ENCODE measurements around the gene AOPEP.

DNA sequence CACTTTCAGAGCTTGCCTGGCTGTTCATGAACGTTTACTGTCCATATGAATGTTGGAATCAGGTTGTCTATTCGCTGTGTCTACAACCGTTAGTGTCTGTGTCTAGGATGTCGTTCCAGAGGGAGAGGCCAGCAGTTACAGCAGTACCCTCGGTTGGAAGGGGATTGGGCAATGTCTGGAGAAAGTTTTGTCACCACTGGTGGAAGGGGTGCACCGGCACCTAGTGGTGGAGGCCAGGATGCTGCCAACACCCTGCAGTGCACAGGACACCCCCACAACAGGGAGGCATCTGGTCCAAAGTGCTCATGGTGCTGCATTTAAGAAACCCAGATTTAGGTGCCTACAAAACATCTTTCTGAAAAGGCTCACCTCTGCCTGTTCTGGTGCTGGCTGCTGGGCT is 370.3 kb downstream of the AOPEP start:
- TF ChIP-seq EZH2 (optimal IDR thresholded peaks at IDR 0.05; ENCODE audit: low read depth, low read length) = no peak
- TF ChIP-seq, protein P1, sequence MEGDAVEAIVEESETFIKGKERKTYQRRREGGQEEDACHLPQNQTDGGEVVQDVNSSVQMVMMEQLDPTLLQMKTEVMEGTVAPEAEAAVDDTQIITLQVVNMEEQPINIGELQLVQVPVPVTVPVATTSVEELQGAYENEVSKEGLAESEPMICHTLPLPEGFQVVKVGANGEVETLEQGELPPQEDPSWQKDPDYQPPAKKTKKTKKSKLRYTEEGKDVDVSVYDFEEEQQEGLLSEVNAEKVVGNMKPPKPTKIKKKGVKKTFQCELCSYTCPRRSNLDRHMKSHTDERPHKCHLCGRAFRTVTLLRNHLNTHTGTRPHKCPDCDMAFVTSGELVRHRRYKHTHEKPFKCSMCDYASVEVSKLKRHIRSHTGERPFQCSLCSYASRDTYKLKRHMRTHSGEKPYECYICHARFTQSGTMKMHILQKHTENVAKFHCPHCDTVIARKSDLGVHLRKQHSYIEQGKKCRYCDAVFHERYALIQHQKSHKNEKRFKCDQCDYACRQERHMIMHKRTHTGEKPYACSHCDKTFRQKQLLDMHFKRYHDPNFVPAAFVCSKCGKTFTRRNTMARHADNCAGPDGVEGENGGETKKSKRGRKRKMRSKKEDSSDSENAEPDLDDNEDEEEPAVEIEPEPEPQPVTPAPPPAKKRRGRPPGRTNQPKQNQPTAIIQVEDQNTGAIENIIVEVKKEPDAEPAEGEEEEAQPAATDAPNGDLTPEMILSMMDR (IDR thresholded peaks at IDR 0.05; ENCODE audit: low read length) = no peak
- no peak for TF ChIP-seq EZH2phosphoT487 (IDR thresholded peaks at IDR 0.05; ENCODE audit: low read length)

All from MM.1S (cell line).